HL-60/S4 (cell line): ENCODE data around the gene STAB1.
"Not testable (repeated sequence)": the region's sequence is repeated elsewhere in the genome, so short reads cannot be mapped to it uniquely, and the experiment has no call there.

Source experiments
- in situ Hi-C: fragments of 300-500 bp; cut with MboI; formaldehyde crosslinking; loops from 2 replicates; pipeline ENCODE4 v1.14.3; 2022; ENCODE audit warnings: low sequenced_read_pairs

Gene STAB1

DNA sequence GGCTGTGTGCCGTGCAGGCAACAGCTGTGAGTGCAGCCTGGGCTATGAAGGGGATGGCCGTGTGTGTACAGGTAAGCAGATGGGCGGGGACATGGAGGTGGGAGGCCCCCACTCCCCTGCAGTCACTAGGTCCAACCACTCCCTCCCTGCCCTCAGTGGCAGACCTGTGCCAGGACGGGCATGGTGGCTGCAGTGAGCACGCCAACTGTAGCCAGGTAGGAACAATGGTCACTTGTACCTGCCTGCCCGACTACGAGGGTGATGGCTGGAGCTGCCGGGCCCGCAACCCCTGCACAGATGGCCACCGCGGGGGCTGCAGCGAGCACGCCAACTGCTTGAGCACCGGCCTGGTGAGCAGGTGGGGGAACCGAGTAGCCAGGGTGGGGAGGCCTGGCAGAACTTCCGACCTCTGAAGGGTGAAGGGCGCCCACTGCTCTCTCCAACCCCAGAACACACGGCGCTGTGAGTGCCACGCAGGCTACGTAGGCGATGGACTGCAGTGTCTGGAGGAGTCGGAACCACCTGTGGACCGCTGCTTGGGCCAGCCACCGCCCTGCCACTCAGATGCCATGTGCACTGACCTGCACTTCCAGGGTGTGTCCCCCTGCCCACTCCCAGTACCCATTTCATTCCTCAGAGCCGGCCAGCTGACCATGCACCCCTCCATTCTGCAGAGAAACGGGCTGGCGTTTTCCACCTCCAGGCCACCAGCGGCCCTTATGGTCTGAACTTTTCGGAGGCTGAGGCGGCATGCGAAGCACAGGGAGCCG lies 26.9 kb downstream of the STAB1 start:
- in situ Hi-C loops = no loop called here

DNA sequence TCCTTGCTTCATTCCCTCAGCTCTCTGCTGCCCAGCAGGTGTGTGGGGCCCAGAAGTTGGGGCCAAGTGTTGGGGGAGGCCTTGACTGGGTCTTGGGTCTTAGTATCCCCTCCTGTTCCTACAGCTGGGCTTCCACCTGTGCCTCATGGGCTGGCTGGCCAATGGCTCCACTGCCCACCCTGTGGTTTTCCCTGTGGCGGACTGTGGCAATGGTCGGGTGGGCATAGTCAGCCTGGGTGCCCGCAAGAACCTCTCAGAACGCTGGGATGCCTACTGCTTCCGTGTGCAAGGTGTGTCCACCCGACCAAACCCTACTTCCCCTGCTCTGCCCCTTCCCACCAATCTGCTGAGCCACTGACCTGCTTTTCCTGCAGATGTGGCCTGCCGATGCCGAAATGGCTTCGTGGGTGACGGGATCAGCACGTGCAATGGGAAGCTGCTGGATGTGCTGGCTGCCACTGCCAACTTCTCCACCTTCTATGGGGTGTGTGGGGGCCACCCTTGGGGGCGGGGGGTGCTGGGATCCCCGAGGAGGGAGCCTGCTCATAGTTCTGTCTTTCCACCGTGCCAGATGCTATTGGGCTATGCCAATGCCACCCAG lies 27.6 kb downstream of the STAB1 start:
- in situ Hi-C loops = no loop called here

GRCh38 chr3:52523386-52524257 lies 28.5 kb downstream of the STAB1 start:
- in situ Hi-C loops = no loop called here

GRCh38 chr3:52524258-52524751 lies 29.2 kb downstream of the STAB1 start:
- in situ Hi-C loops = no loop called here

GRCh38 chr3:52524752-52525679 lies 29.9 kb downstream of the STAB1 start:
- in situ Hi-C loops = no loop called here

- in situ Hi-C loops = no loop called here
Observed at GRCh38 chr3:52525680-52526561, 30.8 kb downstream of the STAB1 start.

- in situ Hi-C loops = not testable (repeated sequence)
Observed at GRCh38 chr3:52526671-52527038, 31.5 kb downstream of the STAB1 start.

DNA sequence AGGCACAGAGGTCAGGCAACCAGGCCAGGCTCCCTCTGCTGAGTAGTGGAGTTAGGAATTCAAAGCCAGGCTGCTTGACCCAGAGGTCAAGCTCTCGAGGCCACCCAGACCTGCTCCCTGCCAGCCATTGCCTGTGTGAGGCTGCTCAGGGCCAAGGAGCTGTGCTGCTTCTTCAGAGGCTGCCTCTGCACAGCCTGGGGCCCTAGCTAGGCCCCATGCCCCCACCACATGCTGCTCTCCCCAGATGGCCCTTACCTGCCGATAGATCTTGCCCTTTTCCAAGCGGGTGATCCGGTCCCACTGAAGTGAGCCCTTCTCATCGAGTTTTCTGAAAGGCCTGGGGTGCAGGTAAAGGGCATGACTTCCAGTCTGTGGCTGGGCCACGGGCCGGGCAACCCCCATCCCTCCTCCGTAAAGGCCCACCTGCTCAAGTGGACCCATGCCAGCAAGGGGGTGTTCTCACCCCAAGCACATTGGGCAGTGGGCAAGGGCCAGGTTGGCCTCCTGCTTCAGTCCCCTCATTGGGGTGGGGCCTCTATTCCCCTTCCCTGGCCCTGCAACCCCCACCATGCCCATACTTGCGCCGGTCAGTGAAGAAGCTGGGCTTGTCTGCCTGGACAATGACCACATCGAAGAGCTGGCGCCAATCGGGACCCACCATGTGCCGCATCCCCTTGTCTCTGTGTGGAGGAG lies 32.0 kb downstream of the STAB1 start:
- in situ Hi-C loops = no loop called here

- in situ Hi-C loops = no loop called here
Observed at GRCh38 chr3:52527732-52528585, 32.8 kb downstream of the STAB1 start.

DNA sequence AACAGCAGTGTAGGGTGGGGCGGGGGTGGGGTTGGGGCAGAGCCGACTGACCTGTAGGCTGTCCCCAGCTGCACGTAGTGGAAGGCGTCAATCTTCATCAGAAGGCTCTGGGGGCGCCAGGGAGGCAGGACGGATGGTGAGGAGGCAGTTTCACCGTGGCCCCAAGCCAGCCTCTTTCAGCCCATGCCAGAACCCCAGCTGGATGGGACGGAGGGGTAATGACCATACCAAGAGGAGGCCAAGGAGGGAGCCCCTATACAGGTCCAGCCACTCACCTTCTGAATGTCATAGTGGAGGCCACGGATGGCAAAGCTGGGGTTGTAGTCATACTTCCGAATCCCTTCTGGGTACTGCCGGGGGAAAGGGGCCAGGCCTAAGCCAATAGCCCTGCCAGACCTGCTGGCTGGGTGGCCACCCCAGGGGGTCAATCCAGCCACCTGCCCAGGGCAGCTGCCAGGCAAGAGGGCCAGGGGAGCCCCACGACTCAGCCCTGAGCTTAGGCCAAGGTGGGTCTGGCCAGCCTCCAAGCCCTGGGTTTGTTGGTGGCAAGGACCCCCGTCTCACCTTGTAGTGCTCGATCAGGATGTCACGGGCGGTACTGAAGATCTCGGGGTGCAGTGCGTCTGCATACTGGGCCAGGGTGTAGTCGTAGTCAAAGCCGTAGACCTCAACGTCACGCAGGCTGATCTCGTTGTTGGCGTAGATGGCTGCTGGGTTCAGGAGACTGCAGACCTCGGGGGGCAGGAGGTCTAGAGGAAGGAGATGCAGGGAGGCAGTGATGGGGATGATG lies 33.6 kb downstream of the STAB1 start:
- in situ Hi-C loops = no loop called here

DNA sequence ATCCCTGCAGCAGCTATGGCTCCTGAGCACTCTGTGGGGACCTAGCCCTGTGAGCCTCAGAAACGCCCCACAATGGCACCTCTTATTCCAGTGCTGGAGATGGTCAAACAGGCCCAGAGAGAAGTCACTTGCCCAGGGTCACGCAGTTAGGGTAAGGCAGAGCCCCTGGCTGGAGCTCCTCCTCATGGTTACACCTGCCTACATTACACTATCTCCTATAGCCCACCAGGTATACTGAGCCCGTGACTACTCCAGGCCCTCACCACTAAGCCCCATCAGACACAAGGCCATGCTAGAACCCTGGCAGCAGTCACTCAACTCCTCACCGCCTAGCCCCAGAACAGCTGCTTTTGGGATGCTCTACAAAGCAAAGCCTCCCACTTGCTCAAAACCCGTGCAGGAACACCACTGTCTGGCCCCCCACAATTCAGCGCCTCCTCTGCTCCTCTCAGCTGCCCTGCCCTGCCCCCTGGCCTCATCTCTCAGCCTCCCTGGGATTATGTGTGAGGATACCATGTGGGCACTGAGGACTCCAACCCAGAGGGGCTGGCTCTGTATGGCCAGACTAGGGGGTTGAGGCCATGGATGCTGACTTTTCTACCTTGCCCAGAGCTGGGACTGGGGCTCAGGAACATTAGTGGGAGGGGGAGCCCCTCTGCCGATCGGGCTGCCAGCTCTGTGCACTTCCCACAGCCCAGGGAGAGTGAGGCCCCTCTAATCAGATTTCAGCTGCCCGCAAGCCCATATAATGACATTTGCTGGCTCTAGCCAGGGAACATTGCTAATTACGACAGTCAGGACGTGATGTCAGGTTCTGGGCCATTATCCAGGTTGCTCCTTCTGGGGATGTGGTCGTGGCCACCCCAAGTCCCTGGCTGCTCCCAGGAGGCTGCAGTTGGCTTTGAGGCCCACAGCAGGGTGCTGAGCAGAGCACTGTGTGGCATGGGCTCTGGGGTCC lies 34.5 kb downstream of the STAB1 start:
- in situ Hi-C loops = no loop called here

DNA sequence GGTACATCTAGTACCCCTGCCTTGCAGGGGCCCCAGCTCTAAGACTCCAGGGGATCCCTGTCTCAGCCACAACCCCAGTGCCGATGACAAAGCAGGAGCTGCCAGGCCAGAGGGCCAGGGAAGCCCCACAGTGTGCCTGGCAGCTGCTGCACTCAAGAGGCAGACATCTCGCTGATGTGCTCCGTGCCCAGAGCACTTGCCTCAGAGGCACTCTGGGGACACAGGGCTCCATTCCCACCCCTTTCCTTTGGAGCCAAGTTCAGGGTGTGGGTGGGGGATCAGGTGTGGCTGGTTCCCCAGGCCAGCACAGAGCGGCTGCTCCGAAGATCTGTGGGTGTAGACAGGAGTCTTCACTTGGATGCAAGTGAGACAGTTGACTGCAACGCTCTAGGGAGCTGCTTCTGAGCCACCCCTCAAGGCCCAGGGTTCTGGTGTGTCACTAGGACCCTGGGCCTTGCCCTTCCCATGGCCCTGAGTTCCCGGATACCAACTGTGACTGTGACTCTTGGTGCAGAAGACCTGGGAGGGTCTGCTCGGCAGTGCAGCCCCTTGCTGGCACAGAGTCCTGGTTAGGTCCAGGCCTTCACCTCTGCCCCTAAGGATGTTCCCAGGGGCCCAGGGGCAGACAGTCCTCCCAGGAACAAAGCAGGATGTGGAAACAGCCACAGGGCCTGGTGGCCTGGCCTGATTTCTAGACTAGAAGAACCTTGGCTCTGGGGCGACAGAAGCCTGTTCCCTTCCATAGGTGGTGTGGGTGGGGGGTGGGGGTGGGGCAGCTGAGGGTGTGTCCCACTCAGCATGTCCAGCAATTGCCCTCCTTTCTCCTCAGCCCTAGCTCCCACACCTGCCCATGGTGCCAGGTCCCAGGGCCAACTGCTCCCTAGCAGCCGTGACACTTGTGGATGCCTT lies 36.0 kb downstream of the STAB1 start:
- in situ Hi-C loops = no loop called here

- in situ Hi-C loops = no loop called here
Observed at GRCh38 chr3:52531860-52532516, 36.9 kb downstream of the STAB1 start.

DNA sequence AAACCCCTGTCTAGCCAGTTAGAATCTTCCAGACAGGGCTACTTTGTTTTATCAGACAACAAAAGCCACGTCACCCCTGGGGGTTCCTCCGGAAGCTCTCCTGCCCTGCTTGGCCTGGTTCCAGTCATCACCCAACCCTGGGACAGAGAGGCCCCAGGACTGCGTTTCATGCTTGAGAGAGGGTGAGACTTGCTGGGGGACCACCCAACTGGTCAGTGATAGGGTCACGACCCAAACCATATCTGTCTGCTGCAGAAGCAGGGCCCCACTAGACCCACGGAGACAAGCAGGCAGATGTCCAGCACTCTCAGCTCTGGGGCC lies 37.3 kb downstream of the STAB1 start:
- in situ Hi-C loops = no loop called here
